Neuronal stem cell (in vitro differentiated cells): ENCODE results near the gene UQCR11.

Experiments
- DNase-seq: peaks from one replicate; pipeline ENCODE4 v3.0.0-alpha.2; 2013; ENCODE audit warnings: low spot score
- H2AFZ ChIP-seq: one replicate; pipeline ENCODE4 v1.6.1; 2013; ENCODE audit warnings: mild to moderate bottlenecking, low read length, inconsistent platforms
- H2AK5ac ChIP-seq: 2 replicates; pipeline ENCODE4 v1.6.1; 2013; ENCODE audit warnings: low read depth, mild to moderate bottlenecking, inconsistent platforms, low read length, moderate library complexity, mixed read lengths
- H2BK120ac ChIP-seq: 2 replicates; pipeline ENCODE4 v1.6.1; 2013; ENCODE audit warnings: low read depth, mild to moderate bottlenecking, inconsistent platforms, low read length, moderate library complexity, mixed read lengths
- H2BK12ac ChIP-seq: one replicate; pipeline ENCODE4 v1.6.1; 2013; ENCODE audit warnings: low read length, inconsistent platforms
- H2BK15ac ChIP-seq: 2 replicates; pipeline ENCODE4 v1.6.1; 2013; ENCODE audit warnings: mild to moderate bottlenecking, low read length, inconsistent platforms, mixed read lengths
- H2BK5ac ChIP-seq: one replicate; pipeline ENCODE4 v1.6.1; 2013; ENCODE audit warnings: inconsistent platforms, mild to moderate bottlenecking, low read length, moderate library complexity
- H3K14ac ChIP-seq: one replicate; pipeline ENCODE4 v1.6.1; 2013; ENCODE audit warnings: low read length, inconsistent platforms
- H3K18ac ChIP-seq: 2 replicates; pipeline ENCODE4 v1.6.1; 2013; ENCODE audit warnings: low read length, inconsistent platforms
- H3K23ac ChIP-seq: 2 replicates; pipeline ENCODE4 v1.6.1; 2013; ENCODE audit warnings: low read depth, mild to moderate bottlenecking, mixed read lengths, low read length, inconsistent platforms; ENCODE audit not compliant: poor library complexity
- H3K27ac ChIP-seq: replicated peaks from 3 replicates; pipeline ENCODE4 v1.5.1; 2013; ENCODE audit warnings: low read length, inconsistent platforms
- H3K27me3 ChIP-seq, 3 experiments: 2 replicates each; pipeline ENCODE4 v1.6.1; 2013; ENCODE audit warnings: low read length in 3 of 3, mild to moderate bottlenecking in 2 of 3, inconsistent platforms in 1 of 3, low read depth in 1 of 3, mixed read lengths in 1 of 3, moderate library complexity in 1 of 3; ENCODE audit not compliant: control insufficient read depth in 3 of 3, insufficient read depth in 3 of 3
- H3K36me3 ChIP-seq, 2 donors: replicated peaks in 1 of 2; 2 replicates each; pipeline ENCODE4 v1.6.1; 2013; ENCODE audit warnings: low read length in 2 of 2; ENCODE audit not compliant: control insufficient read depth in 2 of 2, insufficient read depth in 2 of 2
- H3K4ac ChIP-seq: 2 replicates; pipeline ENCODE4 v1.6.1; 2013; ENCODE audit warnings: inconsistent platforms, mild to moderate bottlenecking, low read length, moderate library complexity
- H3K4me1 ChIP-seq, 2 donors: 1 replicate in 1 of 2; 2 replicates in 1 of 2; pipeline ENCODE4 v1.6.1; 2013; ENCODE audit warnings: low read length in 2 of 2, low read depth in 1 of 2; ENCODE audit not compliant: control insufficient read depth in 2 of 2, insufficient read depth in 1 of 2
- H3K4me2 ChIP-seq: one replicate; pipeline ENCODE4 v1.6.1; 2013; ENCODE audit warnings: mild to moderate bottlenecking, low read length, inconsistent platforms; ENCODE audit not compliant: insufficient read depth, poor library complexity, severe bottlenecking
- H3K4me3 ChIP-seq, 2 donors: 2 replicates each; pipeline ENCODE4 v1.5.1; 2013; ENCODE audit warnings: low read length in 2 of 2, mild to moderate bottlenecking in 2 of 2, inconsistent platforms in 1 of 2, moderate library complexity in 1 of 2
- H3K79me1 ChIP-seq: one replicate; pipeline ENCODE4 v1.6.1; 2013; ENCODE audit warnings: low read depth, mild to moderate bottlenecking, inconsistent platforms, low read length, moderate library complexity
- H3K9ac ChIP-seq: one replicate; pipeline ENCODE4 v1.6.1; 2013; ENCODE audit warnings: mild to moderate bottlenecking, low read depth, low read length, inconsistent platforms; ENCODE audit not compliant: poor library complexity
- H3K9me3 ChIP-seq, 2 donors: replicated peaks in 1 of 2; 2 replicates each; pipeline versions ENCODE3 to v1.6.1; 2013; ENCODE audit warnings: low read length in 2 of 2, mild to moderate bottlenecking in 2 of 2, inconsistent platforms in 1 of 2, low read depth in 1 of 2, mixed read lengths in 1 of 2, moderate library complexity in 1 of 2; ENCODE audit not compliant: control insufficient read depth in 2 of 2, insufficient read depth in 1 of 2
- H4K8ac ChIP-seq: one replicate; pipeline ENCODE4 v1.6.1; 2013; ENCODE audit warnings: low read depth, mild to moderate bottlenecking, inconsistent platforms, low read length, moderate library complexity
- H4K91ac ChIP-seq: one replicate; pipeline ENCODE4 v1.6.1; 2013; ENCODE audit warnings: low read length, low read depth, mild to moderate bottlenecking, inconsistent platforms; ENCODE audit not compliant: poor library complexity
- WGBS, 2 donors: extraction: QIAGEN DNeasy Blood & Tissue Kit; methylation state at CpG; one replicate each; pipeline ENCODE4 v1.1.7; 2013; ENCODE audit warnings: missing lambda C conversion rate in 2 of 2, mixed read lengths in 1 of 2; ENCODE audit not compliant: insufficient read length in 2 of 2, insufficient replicate concordance in 1 of 2; ENCODE audit errors: extremely low coverage in 2 of 2; 5-methylcytosine and 5-hydroxymethylcytosine counted together

Gene UQCR11

DNA sequence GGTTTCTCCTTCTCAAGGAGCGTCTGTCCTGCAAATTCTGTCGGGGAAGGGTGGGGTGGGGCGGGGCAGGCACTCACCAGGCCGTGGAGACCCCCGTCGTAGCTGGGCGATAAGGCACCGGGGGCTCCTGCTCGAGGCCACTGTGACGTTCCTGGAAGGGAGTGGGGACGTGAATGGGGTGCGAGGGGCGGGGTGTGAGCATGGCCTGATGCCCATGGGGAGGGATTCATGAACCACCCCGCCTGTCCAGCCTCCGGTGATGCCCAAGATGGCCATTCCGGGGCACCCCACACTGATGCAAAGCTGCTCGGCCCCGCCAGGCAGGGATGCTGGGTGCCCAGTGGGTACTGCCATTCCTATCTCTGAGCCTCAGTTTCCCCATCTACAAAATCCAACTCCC is 14.4 kb upstream of the UQCR11 start:
- Histone ChIP-seq H3K4me2 (no peak overlapping the region), H2AFZ (no peak overlapping the region), H2AK5ac (no peak overlapping the region), H4K8ac (no peak overlapping the region), H2BK120ac (no peak overlapping the region), H3K27ac (no peak overlapping the region), H3K9ac (no peak overlapping the region), H4K91ac (no peak overlapping the region), H2BK15ac (no peak overlapping the region), H3K4me1 (peaks cover 0 to 3% of the 10 kb centered on the region in 2 donors), H3K36me3 (peaks cover 79 to 97% of the 10 kb centered on the region in 2 donors), H2BK5ac (no peak overlapping the region), H3K14ac (no peak overlapping the region), H3K18ac (no peak overlapping the region), H3K79me1 (peaks cover 29% of the 10 kb centered on the region), H3K23ac (no peak overlapping the region), H2BK12ac (no peak overlapping the region), H3K9me3 (peaks cover 0 to 4% of the 10 kb centered on the region in 2 donors), H3K27me3 (no peaks in the 10 kb centered on the region), H3K4ac (no peak overlapping the region), H3K4me3 (no peak overlapping the region)
- no peak for DNase-seq
- no CpG with 5 or more reads among the region's 18 CpGs for WGBS, 2 donors

DNA sequence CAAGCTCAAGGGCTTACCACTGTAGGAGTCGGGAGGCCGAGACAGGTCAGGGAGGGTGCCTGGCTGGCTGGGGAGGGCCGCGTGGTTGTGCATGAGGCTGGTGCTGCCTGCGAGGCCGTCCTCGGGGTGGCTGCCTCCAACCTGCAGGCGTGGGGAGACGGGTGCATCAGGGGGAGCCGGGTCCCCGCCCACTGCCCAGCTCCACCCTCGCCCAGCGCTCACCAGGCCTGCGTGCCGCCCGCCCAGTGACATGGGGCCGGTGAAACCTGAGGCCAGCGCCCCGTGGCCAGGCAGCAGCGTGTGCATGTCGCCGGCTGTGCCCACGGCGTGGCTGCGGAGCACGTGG is 13.8 kb upstream of the UQCR11 start:
- H2AFZ ChIP-seq, result no peak overlapping the region
- peak overlapping the region; percentile 38 for H3K14ac ChIP-seq
- no peak for DNase-seq
- peaks cover 36% of the 10 kb centered on the region for H3K79me1 ChIP-seq
- WGBS, 2 donors, result no CpG with 5 or more reads among the region's 26 CpGs
- H3K9ac ChIP-seq, result peak overlapping the region; percentile 70
- no peak overlapping the region for H2BK15ac ChIP-seq
- no peak overlapping the region for H4K91ac ChIP-seq
- H2BK12ac ChIP-seq, result no peak overlapping the region
- H3K18ac ChIP-seq, result no peak overlapping the region
- peak overlapping the region; percentile 73 for H3K23ac ChIP-seq
- H3K4me1 ChIP-seq, result peaks cover 0 to 3% of the 10 kb centered on the region in 2 donors
- no peak overlapping the region for H4K8ac ChIP-seq
- peak overlapping the region in 1 of 2 donors; percentile 16 for H3K4me3 ChIP-seq
- no peak overlapping the region for H2AK5ac ChIP-seq
- no peak overlapping the region for H3K4ac ChIP-seq
- no peak overlapping the region for H2BK5ac ChIP-seq
- peaks cover 79 to 97% of the 10 kb centered on the region in 2 donors for H3K36me3 ChIP-seq
- H3K27me3 ChIP-seq, result no peaks in the 10 kb centered on the region
- peaks cover 0 to 4% of the 10 kb centered on the region in 2 donors for H3K9me3 ChIP-seq
- H3K4me2 ChIP-seq, result no peak overlapping the region
- no peak overlapping the region for H3K27ac ChIP-seq
- no peak overlapping the region for H2BK120ac ChIP-seq

DNA sequence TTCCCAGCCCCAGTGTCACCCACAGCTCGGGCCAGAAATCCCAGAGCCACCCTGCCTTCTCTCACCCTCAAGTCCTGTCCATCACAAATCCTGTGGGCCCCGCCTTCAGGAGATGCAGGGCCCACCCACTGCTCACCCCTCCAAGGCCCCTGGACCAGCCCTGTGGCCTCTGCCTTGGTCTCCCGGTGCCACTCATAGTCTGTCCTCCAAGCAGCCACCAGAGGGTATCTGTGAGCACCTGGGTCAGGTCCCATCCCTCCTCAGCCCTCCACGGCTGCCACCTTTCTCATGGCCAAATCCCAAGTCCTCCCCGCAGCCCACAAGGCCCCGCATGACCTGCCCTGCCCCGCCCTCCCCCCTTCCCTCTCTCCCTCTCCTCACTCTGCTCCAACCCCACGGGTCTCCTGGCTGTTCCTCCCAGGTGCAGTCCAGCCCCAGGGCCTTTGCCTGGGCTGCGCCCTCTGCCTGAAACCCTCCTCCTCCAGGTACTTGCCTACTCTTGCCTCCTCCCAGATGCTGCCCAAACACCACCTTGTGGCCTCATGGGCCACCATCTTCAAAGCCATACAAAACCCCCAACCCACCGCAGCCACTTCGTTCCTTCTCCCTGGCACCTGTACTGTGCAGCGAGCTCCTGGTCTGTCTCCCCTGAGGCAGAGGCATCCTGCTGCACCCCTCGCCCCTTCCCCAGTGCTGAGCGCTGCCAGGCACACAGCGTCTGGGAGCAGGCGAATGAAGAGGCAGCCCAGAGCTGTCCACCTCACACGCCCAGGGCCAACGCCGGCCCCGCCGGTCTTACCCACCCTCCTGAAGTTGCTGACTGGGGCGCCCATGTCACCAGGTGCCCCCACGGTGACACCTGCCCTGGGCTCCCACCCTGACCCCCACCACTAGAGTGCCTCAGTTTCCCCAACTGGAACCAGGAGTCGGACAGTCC is 13.2 kb upstream of the UQCR11 start:
- Histone ChIP-seq H3K79me1 (peaks cover 37% of the 10 kb centered on the region), H3K14ac (peak overlapping the region; percentile 38), H3K4ac (no peak overlapping the region), H4K8ac (no peak overlapping the region), H3K27ac (no peak overlapping the region), H3K27me3 (no peaks in the 10 kb centered on the region), H3K4me3 (no peak overlapping the region), H3K9me3 (peaks cover 0 to 4% of the 10 kb centered on the region in 2 donors), H3K36me3 (peaks cover 78 to 97% of the 10 kb centered on the region in 2 donors), H3K9ac (peak overlapping the region; percentile 70), H3K4me2 (no peak overlapping the region), H2BK120ac (no peak overlapping the region), H2AK5ac (no peak overlapping the region), H4K91ac (no peak overlapping the region), H2BK5ac (peak overlapping the region; percentile 35), H2BK15ac (no peak overlapping the region), H3K4me1 (peaks cover 0 to 3% of the 10 kb centered on the region in 2 donors), H2BK12ac (no peak overlapping the region), H2AFZ (no peak overlapping the region), H3K23ac (peak overlapping the region; percentile 73), H3K18ac (peak overlapping the region; percentile 8)
- no CpG with 5 or more reads among the region's 24 CpGs for WGBS, 2 donors
- DNase-seq, result no peak

DNA sequence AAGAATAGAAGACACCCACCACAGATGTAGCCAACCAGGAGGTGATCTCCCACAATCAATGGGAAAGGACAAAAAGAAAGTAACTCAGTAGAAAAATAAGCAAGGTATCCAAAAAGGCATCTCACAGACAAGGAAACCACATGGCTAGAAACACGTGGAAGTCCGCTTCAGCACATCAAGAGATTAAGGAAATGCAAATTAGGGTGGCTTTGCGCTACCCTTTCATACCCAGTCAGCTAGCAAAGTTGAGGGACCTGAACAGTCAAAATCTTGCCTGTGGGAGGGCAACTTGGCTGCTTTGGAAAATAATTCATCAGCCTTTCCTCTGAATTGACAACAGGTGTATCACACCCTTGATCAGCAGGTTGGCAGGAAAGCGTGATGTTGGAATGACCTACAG is 11.6 kb upstream of the UQCR11 start:
- Histone ChIP-seq H3K9me3 (peaks cover 0 to 4% of the 10 kb centered on the region in 2 donors), H3K4me3 (no peak overlapping the region), H3K79me1 (peaks cover 26% of the 10 kb centered on the region), H3K23ac (no peak overlapping the region), H4K8ac (no peak overlapping the region), H3K4ac (no peak overlapping the region), H2AFZ (no peak overlapping the region), H3K36me3 (peaks cover 85 to 97% of the 10 kb centered on the region in 2 donors), H4K91ac (no peak overlapping the region), H3K4me2 (no peak overlapping the region), H2BK15ac (no peak overlapping the region), H3K27me3 (no peaks in the 10 kb centered on the region), H2AK5ac (no peak overlapping the region), H2BK120ac (no peak overlapping the region), H3K27ac (no peak overlapping the region), H3K14ac (no peak overlapping the region), H3K9ac (no peak overlapping the region), H3K18ac (no peak overlapping the region), H2BK5ac (no peak overlapping the region), H3K4me1 (peaks cover 0 to 3% of the 10 kb centered on the region in 2 donors), H2BK12ac (no peak overlapping the region)
- WGBS, 2 donors, result no CpG with 5 or more reads among the region's 4 CpGs
- DNase-seq, result no peak
